ENCODE measurements around the gene CENPU. TPM values are rescaled to one million over a fixed set of nuclear protein-coding genes. Genes with fewer than 3 reads are reported as not detected.

CENPU gene
- total and polyA plus RNA-seq, 2 of the 8 experiments (the other 6 are each of a cell fraction or from before 2014, with no cell fraction given), result 32.1 to 122 TPM

DNA sequence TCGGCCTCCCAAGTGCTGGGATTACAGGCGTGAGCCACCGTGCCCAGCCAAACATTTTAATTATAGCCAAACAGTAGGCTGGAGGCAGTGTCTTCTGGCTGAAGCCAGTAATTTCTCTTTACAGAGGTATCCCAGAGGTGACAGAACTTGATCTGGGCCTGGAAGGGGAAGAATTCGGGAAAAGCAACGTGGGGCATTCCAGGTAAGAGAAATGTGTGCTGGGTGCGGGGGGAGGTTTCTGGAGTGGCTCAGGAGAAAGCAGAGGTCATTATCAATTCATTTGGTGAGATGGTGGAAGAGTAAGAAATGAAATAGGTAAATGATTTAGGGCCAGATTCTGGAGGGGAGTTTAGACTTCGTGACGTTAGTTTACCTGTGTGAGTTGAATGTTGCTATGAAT lies 82.0 kb downstream of the CENPU start:
- Histone ChIP-seq H3K79me2 (ENCODE audit: control insufficient read depth in 1 of 2, insufficient read depth in 2 of 2, low read length in 2 of 2) (peaks cover 3 to 17% of the 10 kb centered on the region in 2 experiments), H4K20me1 (replicated peaks in 1 of 2; ENCODE audit: control insufficient read depth in 1 of 2, insufficient read depth in 2 of 2, low read length in 2 of 2) (peaks cover 0 to 4% of the 10 kb centered on the region in 2 experiments), H3K27me3 (replicated peaks in 1 of 4; ENCODE audit: control insufficient read depth in 3 of 4, extremely low read depth in 1 of 4, insufficient read depth in 3 of 4, low read length in 3 of 4) (no peaks in the 10 kb centered on the region), H2BK5ac (ENCODE audit: low read depth, low read length) (no peak overlapping the region), H3K56ac (replicated peaks; ENCODE audit: insufficient read length, low read depth, low read length) (no peak overlapping the region), H2AK5ac (ENCODE audit: low read depth, low read length) (no peak overlapping the region), H3K4ac (replicated peaks; ENCODE audit: insufficient read length, low read depth, low read length) (no peak overlapping the region), H3K79me1 (ENCODE audit: low read depth, low read length) (no peaks in the 10 kb centered on the region), H2BK120ac (replicated peaks; ENCODE audit: low read depth, low read length) (no peak overlapping the region), H4K91ac (replicated peaks; ENCODE audit: insufficient read length, low read length) (no peak overlapping the region), H2BK20ac (ENCODE audit: low read length) (no peak overlapping the region), H4K8ac (ENCODE audit: extremely low read depth, insufficient read depth, low read length) (no peak overlapping the region), H2AFZ (ENCODE audit: low read length) (no peak overlapping the region), H2BK12ac (ENCODE audit: low read depth, low read length) (no peak overlapping the region), H2BK15ac (ENCODE audit: low read length) (no peak overlapping the region), H3K23ac (ENCODE audit: insufficient read length) (no peak overlapping the region), H3K9me3 (ENCODE audit: insufficient read depth in 2 of 2, low read depth in 1 of 2, low read length in 1 of 2) (no peaks in the 10 kb centered on the region), H3K18ac (ENCODE audit: extremely low read depth, low read length) (no peak overlapping the region), H3K4me2 (ENCODE audit: insufficient read depth in 1 of 2, low read depth in 2 of 2, low read length in 2 of 2) (no peak overlapping the region), H3K4me3 (ENCODE audit: extremely low read depth in 1 of 4, insufficient read depth in 2 of 4, low read depth in 3 of 4, low read length in 4 of 4) (no peak overlapping the region), H3K36me3 (ENCODE audit: control insufficient read depth in 2 of 4, insufficient read depth in 4 of 4, low read length in 3 of 4) (no peaks in the 10 kb centered on the region), H3K27ac (ENCODE audit: low read depth, low read length) (no peak overlapping the region), H4K5ac (ENCODE audit: insufficient read length, low read depth, low read length) (no peak overlapping the region), H3K9ac (replicated peaks in 1 of 4; ENCODE audit: extremely low read depth in 1 of 4, low read depth in 3 of 4, low read length in 3 of 4) (no peak overlapping the region), H3K23me2 (ENCODE audit: low read depth, low read length) (peaks cover 13% of the 10 kb centered on the region), H3K4me1 (replicated peaks in 1 of 4; ENCODE audit: control insufficient read depth in 3 of 4, insufficient read depth in 4 of 4, low read length in 3 of 4) (peaks cover 3 to 16% (median 11%) of the 10 kb centered on the region in 4 experiments), H3K14ac (ENCODE audit: insufficient read length) (no peak overlapping the region)
- 71% methylated on average over 8 of the region's 8 CpGs; no CpG with 5 or more reads in 1 of the 2 experiments for WGBS, 2 experiments (ENCODE audit: extremely low coverage in 1 of 2, insufficient coverage in 1 of 2, insufficient read length in 1 of 2, insufficient replicate concordance in 2 of 2, low coverage in 1 of 2, low lambda C conversion rate in 2 of 2, missing lambda C conversion rate in 1 of 2)
- FAIRE-seq (no peak), DNase-seq (ENCODE audit: low read depth in 1 of 2, low spot score in 2 of 2) (no peak)
- CTCF ChIA-PET (ENCODE audit: partially characterized antibody), result no interaction called here
- POLR2A ChIA-PET (ENCODE audit: partially characterized antibody), result no interaction called here
- TF ChIP-seq SUZ12 (IDR thresholded peaks at IDR 0.05; ENCODE audit: low read length), result no peak
- TF ChIP-seq TCF12 (IDR thresholded peaks at IDR 0.05; ENCODE audit: low read depth, low read length), result no peak
- TF ChIP-seq CTBP2 (IDR thresholded peaks at IDR 0.05; ENCODE audit: borderline replicate concordance, insufficient read depth, insufficient read length, low read length), result no peak
- TF ChIP-seq, protein P1, sequence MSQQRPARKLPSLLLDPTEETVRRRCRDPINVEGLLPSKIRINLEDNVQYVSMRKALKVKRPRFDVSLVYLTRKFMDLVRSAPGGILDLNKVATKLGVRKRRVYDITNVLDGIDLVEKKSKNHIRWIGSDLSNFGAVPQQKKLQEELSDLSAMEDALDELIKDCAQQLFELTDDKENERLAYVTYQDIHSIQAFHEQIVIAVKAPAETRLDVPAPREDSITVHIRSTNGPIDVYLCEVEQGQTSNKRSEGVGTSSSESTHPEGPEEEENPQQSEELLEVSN (IDR thresholded peaks at IDR 0.05), result no peak
- no peak for TF ChIP-seq MAFK (IDR thresholded peaks at IDR 0.05; ENCODE audit: low read depth, low read length)
- no peak for TF ChIP-seq YY1 (IDR thresholded peaks at IDR 0.05; ENCODE audit: low read depth, low read length)
- TF ChIP-seq PHF8 (conservative IDR thresholded peaks at IDR 0.05; ENCODE audit: low read depth, low read length), result no peak
- TF ChIP-seq JUN (IDR thresholded peaks at IDR 0.05; ENCODE audit: low read depth, low read length), result no peak
- no peak for TF ChIP-seq RFX5 (IDR thresholded peaks at IDR 0.05; ENCODE audit: borderline replicate concordance, low read depth, low read length)
- no peak for TF ChIP-seq SP4 (IDR thresholded peaks at IDR 0.05; ENCODE audit: low read length)
- TF ChIP-seq, protein P2, sequence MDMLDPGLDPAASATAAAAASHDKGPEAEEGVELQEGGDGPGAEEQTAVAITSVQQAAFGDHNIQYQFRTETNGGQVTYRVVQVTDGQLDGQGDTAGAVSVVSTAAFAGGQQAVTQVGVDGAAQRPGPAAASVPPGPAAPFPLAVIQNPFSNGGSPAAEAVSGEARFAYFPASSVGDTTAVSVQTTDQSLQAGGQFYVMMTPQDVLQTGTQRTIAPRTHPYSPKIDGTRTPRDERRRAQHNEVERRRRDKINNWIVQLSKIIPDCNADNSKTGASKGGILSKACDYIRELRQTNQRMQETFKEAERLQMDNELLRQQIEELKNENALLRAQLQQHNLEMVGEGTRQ (IDR thresholded peaks at IDR 0.05; ENCODE audit: low read length), result no peak
- TF ChIP-seq GABPA (IDR thresholded peaks at IDR 0.05; ENCODE audit: borderline replicate concordance, insufficient read depth, low read length), result no peak
- no peak for TF ChIP-seq NANOG (IDR thresholded peaks at IDR 0.05; ENCODE audit: insufficient read depth, low read depth, low read length, poor library complexity, severe bottlenecking)

Measured in H1 (cell line).